AG04449 (cell line): ENCODE results near the gene TMEM263.

Experiments used
- CTCF ChIA-PET: fragments of 350-600 bp; formaldehyde crosslinking; extraction: SDS; loops from one replicate; lab custom pipeline; 2021; ENCODE audit warnings: antibody characterized with exemption; lab: Yijun Ruan, JAX
- POLR2A ChIA-PET: fragments of 400-600, 350-600 bp; formaldehyde crosslinking; extraction: SDS; loops from one replicate; lab custom pipeline; 2020; ENCODE audit warnings: antibody characterized with exemption, inconsistent platforms; lab: Yijun Ruan, JAX
- DNase-seq: peaks from one replicate; pipeline ENCODE4 v3.0.0-alpha.2; 2010; ENCODE audit warnings: low read depth, low spot score
- H3K4me3 ChIP-seq: 2 replicates; pipeline ENCODE4 v1.5.1; 2011; ENCODE audit warnings: low read depth, mild to moderate bottlenecking, control low read depth, low read length
- CTCF ChIP-seq: IDR thresholded peaks from one replicate; pipeline ENCODE4 v1.5.1; 2011; ENCODE audit warnings: mild to moderate bottlenecking, moderate library complexity, low read length, control low read depth, inconsistent platforms; ENCODE audit not compliant: insufficient read depth; ENCODE audit errors: missing control alignments

Gene TMEM263

GRCh38 chr12:106971065-106971464 lies 15.4 kb downstream of the TMEM263 start:
- ChIA-PET POLR2A (no interaction called here), CTCF (no interaction called here)
- no peak for DNase-seq
- no peak overlapping the region for H3K4me3 ChIP-seq
- TF ChIP-seq CTCF, result no peak

GRCh38 chr12:106973545-106973944 lies 17.8 kb downstream of the TMEM263 start:
- DNase-seq, result no peak
- H3K4me3 ChIP-seq, result no peak overlapping the region
- CTCF ChIA-PET, result no interaction called here
- POLR2A ChIA-PET, result no interaction called here
- TF ChIP-seq CTCF, result no peak

GRCh38 chr12:106974511-106974910 lies 18.8 kb downstream of the TMEM263 start:
- TF ChIP-seq CTCF, result no peak
- ChIA-PET CTCF (no interaction called here), POLR2A (no interaction called here)
- H3K4me3 ChIP-seq, result no peak overlapping the region
- no peak for DNase-seq

GRCh38 chr12:106975098-106975497 lies 19.4 kb downstream of the TMEM263 start:
- POLR2A ChIA-PET, result no interaction called here
- CTCF ChIA-PET, result no interaction called here

GRCh38 chr12:106975993-106976658 lies 20.4 kb downstream of the TMEM263 start:
- POLR2A ChIA-PET, result interaction anchor here (0.5 to 1.9 kb wide), 4 partner anchors 10 to 152 kb away, joined by 3 to 9 read pairs (median 3); partner anchors contain the start of genes MTERF2 and TMEM263
- CTCF ChIA-PET, result interaction anchor here (1.3 kb wide), 1 partner anchor 15 kb away, joined by 3 read pairs; no protein-coding TSS in a partner anchor
- TF ChIP-seq CTCF, result no peak
- DNase-seq, result no peak
- no peak overlapping the region for H3K4me3 ChIP-seq

More at GRCh38 chr12:106975098-106975497, 19.4 kb downstream of the TMEM263 start:
- DNase-seq, result no peak
- TF ChIP-seq CTCF, result no peak
- H3K4me3 ChIP-seq, result no peak overlapping the region

- ChIA-PET CTCF (interaction anchor here (1.3 kb wide), 1 partner anchor 16 kb away, joined by 3 read pairs; no protein-coding TSS in a partner anchor), POLR2A (interaction anchor here (0.5 to 1.9 kb wide), 4 partner anchors 9 to 151 kb away, joined by 3 to 9 read pairs (median 3); partner anchors contain the start of genes MTERF2 and TMEM263)
These were observed 21.0 kb downstream of the TMEM263 start for GRCh38 chr12:106976668-106977067.

More at GRCh38 chr12:106976668-106977067, 21.0 kb downstream of the TMEM263 start:
- DNase-seq, result no peak
- no peak for TF ChIP-seq CTCF
- H3K4me3 ChIP-seq, result no peak overlapping the region
